Nephron progenitor cell (in vitro differentiated cells): Measurements from ENCODE around the gene YES1.
A peak's percentile ranks its signal among the peaks of the same experiment; 100 is the strongest.
"Not testable (repeated sequence)": the region's sequence is repeated elsewhere in the genome, so short reads cannot be mapped to it uniquely, and the experiment has no call there.

Experiments
- DNase-seq: peaks from one replicate; pipeline ENCODE4 v3.0.0; 2021
- H3K27ac Mint-ChIP-seq: 2 replicates; pipeline ENCODE4 v1.8.0; 2021; ENCODE audit warnings: mild to moderate bottlenecking, moderate library complexity, mixed read lengths
- H3K27me3 Mint-ChIP-seq: 2 replicates; pipeline ENCODE4 v1.8.0; 2021; ENCODE audit warnings: mild to moderate bottlenecking, low read depth, mixed read lengths; ENCODE audit not compliant: poor library complexity
- H3K36me3 Mint-ChIP-seq: 2 replicates; pipeline ENCODE4 v1.8.0; 2021; ENCODE audit warnings: low read depth, mixed read lengths
- H3K4me1 Mint-ChIP-seq: 2 replicates; pipeline ENCODE4 v1.8.0; 2021; ENCODE audit warnings: mixed read lengths
- H3K4me3 Mint-ChIP-seq: 2 replicates; pipeline ENCODE4 v1.8.0; 2021; ENCODE audit warnings: mild to moderate bottlenecking, moderate library complexity, mixed read lengths
- H3K9me3 Mint-ChIP-seq: 2 replicates; pipeline ENCODE4 v1.8.0; 2021; ENCODE audit warnings: mild to moderate bottlenecking, moderate library complexity, mixed read lengths
- TF ChIP-seq, protein P1 (sequence below): fragments of 200-600 bp; sonication (generic); IDR thresholded peaks from 2 replicates; pipeline ENCODE4 v1.5.0; 2021; ENCODE audit warnings: antibody characterized with exemption

Gene YES1

DNA sequence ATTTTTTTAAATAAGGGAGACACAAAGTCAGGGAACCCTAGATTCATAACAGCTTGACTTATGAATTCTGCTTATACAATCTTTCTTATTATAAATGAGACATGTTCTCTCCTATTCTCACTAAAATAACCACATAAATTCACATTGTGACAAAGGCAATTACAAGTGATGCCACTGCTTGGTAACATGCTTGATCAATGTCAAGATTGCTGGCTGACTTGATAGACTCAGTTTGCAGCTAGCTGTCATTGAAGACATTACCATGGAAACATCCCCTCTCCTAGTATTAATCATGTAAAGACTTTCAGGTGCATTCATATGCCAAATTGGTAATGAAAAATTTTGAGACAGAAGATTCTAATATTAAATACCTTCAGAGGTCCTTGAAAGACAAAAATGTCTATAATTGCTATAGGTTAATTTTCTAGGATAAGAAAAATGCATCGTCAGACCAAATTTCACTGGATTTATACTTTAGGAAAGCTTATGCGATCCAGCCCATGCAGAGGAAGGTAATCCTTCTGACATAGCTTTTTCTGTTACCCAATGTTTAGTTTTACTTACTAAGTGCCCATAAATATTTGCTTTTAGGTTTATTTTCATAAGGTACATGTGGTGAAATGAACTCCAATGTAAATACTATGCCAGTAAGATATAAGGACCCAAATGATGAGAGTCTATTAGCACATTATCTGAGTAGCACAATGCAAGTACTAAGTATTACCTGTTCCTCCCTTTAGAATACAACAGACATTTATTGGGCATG is 67.0 kb downstream of the YES1 start:
- no peak for DNase-seq
- Mint-ChIP-seq H3K4me1 (no peaks in the 10 kb centered on the region), H3K27me3 (peaks cover 2% of the 10 kb centered on the region), H3K4me3 (no peak overlapping the region), H3K36me3 (peaks cover 63% of the 10 kb centered on the region), H3K9me3 (no peaks in the 10 kb centered on the region), H3K27ac (no peak overlapping the region)
- TF ChIP-seq, protein P1, sequence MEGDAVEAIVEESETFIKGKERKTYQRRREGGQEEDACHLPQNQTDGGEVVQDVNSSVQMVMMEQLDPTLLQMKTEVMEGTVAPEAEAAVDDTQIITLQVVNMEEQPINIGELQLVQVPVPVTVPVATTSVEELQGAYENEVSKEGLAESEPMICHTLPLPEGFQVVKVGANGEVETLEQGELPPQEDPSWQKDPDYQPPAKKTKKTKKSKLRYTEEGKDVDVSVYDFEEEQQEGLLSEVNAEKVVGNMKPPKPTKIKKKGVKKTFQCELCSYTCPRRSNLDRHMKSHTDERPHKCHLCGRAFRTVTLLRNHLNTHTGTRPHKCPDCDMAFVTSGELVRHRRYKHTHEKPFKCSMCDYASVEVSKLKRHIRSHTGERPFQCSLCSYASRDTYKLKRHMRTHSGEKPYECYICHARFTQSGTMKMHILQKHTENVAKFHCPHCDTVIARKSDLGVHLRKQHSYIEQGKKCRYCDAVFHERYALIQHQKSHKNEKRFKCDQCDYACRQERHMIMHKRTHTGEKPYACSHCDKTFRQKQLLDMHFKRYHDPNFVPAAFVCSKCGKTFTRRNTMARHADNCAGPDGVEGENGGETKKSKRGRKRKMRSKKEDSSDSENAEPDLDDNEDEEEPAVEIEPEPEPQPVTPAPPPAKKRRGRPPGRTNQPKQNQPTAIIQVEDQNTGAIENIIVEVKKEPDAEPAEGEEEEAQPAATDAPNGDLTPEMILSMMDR, result no peak

DNA sequence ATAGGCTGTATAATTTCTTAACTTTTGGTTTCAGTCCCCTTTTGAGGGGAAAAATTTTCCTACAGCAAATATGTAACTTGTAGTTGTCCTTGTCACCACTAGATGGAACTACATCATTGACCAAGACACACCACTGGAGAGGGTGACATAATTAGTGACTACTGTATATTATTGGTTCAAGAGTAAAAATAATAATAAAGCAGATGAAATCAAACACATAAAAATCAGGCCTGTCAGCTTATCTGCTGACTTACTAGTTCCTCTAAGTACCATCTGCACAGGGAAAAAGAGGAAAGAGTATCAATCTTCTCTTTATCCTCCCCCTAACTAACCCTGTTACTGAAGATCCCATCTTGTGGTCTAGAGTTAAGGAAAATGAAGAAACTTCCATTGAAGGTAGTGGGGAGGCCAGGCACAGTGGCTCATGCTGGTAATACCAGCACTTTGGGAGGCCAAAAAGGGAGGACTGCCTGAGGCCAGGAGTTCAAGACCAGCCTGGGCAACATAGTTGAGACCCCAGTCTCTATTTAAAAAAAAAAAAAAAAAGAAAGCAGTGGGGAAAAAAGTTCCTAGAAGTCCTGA is 70.0 kb downstream of the YES1 start:
- Mint-ChIP-seq H3K9me3 (no peaks in the 10 kb centered on the region), H3K4me1 (no peaks in the 10 kb centered on the region), H3K36me3 (peaks cover 67% of the 10 kb centered on the region), H3K4me3 (no peak overlapping the region), H3K27ac (no peak overlapping the region), H3K27me3 (no peaks in the 10 kb centered on the region)
- TF ChIP-seq, protein P1, result peak; percentile 66
- DNase-seq, result no peak

DNA sequence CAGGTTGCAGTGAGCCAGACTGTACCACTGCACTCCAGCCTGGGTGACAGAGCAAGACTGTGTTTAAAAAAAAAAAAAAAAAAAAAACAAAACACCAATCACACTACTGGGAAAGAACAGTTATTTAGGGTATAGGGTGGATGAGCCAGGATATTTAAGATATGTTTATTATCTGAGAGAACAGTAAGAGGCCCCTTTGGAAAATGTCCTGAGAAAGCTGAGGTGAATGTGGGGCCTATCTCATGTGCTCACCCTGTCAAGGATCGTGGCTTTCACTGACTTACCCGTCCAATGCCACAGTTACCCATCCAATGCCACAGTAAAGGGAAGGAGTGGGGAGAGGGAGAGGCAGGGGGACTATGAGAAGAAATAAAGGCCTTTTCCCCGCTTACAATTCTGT is 79.7 kb downstream of the YES1 start:
- Mint-ChIP-seq H3K27ac (no peak overlapping the region), H3K9me3 (no peaks in the 10 kb centered on the region), H3K27me3 (no peaks in the 10 kb centered on the region), H3K4me1 (no peaks in the 10 kb centered on the region), H3K4me3 (no peak overlapping the region), H3K36me3 (peaks cover 80% of the 10 kb centered on the region)
- TF ChIP-seq, protein P1, result no peak
- no peak for DNase-seq

DNA sequence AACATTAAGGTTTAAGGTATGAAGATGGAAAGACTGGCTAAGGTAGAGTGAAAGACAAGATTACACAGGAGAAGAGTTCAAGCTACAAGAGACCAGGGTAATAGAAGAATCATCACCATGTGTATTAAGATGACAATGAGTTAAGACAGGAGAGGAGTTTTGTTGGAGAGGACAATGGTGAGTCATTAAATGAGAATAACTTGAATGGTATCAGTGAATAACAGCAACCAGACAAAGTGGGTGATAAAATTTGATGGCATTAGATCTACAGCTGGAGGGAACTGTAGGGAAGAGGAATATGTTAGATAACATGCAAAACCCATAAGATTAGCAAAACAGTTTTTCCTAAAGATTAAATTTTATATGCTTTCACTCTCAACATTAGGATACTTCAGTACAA is 80.9 kb downstream of the YES1 start:
- TF ChIP-seq, protein P1, result no peak
- DNase-seq, result no peak
- Mint-ChIP-seq H3K36me3 (peaks cover 79% of the 10 kb centered on the region), H3K9me3 (no peaks in the 10 kb centered on the region), H3K4me3 (no peak overlapping the region), H3K4me1 (no peaks in the 10 kb centered on the region), H3K27ac (peak overlapping the region; percentile 2), H3K27me3 (no peaks in the 10 kb centered on the region)

DNA sequence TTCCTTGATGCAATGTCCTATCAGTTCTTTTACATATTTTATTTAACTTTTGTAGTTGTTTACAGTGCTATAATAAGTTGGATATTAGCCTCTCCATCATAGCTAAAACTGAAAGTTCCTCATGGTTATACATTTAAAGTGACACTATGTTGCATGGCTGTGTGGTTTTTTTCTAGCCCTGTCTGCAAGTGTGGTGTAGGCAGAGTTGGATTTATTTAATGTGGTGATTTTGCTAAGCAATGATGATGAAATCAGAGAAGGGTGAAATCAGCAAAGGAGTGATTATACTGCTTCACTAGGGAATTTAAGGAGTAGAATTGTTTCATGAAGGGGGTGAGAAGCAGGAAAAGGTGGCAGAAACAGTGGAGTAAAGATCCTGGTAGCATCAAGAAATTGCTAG is 81.3 kb downstream of the YES1 start:
- Mint-ChIP-seq H3K4me1 (no peaks in the 10 kb centered on the region), H3K27ac (peak overlapping the region; percentile 30), H3K36me3 (peaks cover 74% of the 10 kb centered on the region), H3K4me3 (no peak overlapping the region), H3K9me3 (no peaks in the 10 kb centered on the region), H3K27me3 (no peaks in the 10 kb centered on the region)
- TF ChIP-seq, protein P1, result no peak
- no peak for DNase-seq

DNA sequence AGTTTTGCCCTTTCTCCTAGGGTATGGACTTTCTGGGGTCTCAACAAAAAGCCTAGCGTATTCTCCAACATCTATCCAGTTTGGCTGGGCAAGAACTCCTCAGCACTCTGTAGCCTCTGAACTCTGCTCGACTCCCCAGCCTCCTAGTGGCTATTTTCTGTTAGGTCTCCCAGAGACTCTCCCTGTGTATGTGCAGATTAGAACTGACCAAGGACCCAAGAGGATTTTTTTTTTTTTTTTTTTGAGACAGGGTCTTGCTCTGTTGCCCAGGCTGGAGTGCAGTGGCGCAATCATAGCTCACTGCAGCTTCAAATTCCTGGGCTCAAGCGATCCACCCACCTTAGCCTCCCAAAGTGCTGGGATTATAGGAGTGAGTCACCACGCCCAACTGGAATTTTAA is 81.9 kb downstream of the YES1 start:
- not testable (repeated sequence) for DNase-seq, H3K4me1 Mint-ChIP-seq, H3K27me3 Mint-ChIP-seq, H3K27ac Mint-ChIP-seq, H3K9me3 Mint-ChIP-seq, H3K4me3 Mint-ChIP-seq
- peaks cover 71% of the 10 kb centered on the region for H3K36me3 Mint-ChIP-seq
- TF ChIP-seq, protein P1, result peak; percentile 15
